Liver (tissue), 9 donors: ENCODE results near the gene KATNIP. TPM values are rescaled to one million over a fixed set of nuclear protein-coding genes. Genes with fewer than 3 reads are reported as not detected.

ENCODE experiments used
- DNase-seq: peaks from one replicate; pipeline ENCODE4 v3.0.0-alpha.2; 2017; ENCODE audit warnings: low spot score
- H3K27ac ChIP-seq, 2 donors: one replicate each; pipeline ENCODE4 v1.7.0; 2013; ENCODE audit warnings: inconsistent platforms in 2 of 2, low read length in 2 of 2, control low read depth in 1 of 2, low read depth in 1 of 2, mild to moderate bottlenecking in 1 of 2
- H3K27me3 ChIP-seq, 4 donors: one replicate each; pipeline versions ENCODE4 v1.6.1 to v1.7.0; 2013; ENCODE audit warnings: low read length in 3 of 4, inconsistent platforms in 1 of 4, mild to moderate bottlenecking in 1 of 4, moderate library complexity in 1 of 4; ENCODE audit not compliant: control insufficient read depth in 4 of 4, insufficient read depth in 4 of 4
- H3K36me3 ChIP-seq, 4 donors: one replicate each; pipeline versions ENCODE4 v1.6.1 to v1.7.0; 2013; ENCODE audit warnings: low read length in 3 of 4, mild to moderate bottlenecking in 3 of 4, low read depth in 1 of 4, moderate library complexity in 1 of 4; ENCODE audit not compliant: control insufficient read depth in 4 of 4, insufficient read depth in 3 of 4
- H3K4me1 ChIP-seq, 4 donors: one replicate each; pipeline versions ENCODE4 v1.6.1 to v1.7.0; 2013; ENCODE audit warnings: low read length in 3 of 4, mild to moderate bottlenecking in 3 of 4, moderate library complexity in 1 of 4; ENCODE audit not compliant: control insufficient read depth in 4 of 4, insufficient read depth in 4 of 4
- H3K4me3 ChIP-seq, 3 donors: one replicate each; pipeline versions ENCODE4 v1.6.1 to v1.7.0; 2013; ENCODE audit warnings: low read length in 3 of 3, control low read depth in 1 of 3, low read depth in 1 of 3, mild to moderate bottlenecking in 1 of 3
- H3K9ac ChIP-seq, 2 donors: one replicate each; pipeline ENCODE4 v1.7.0; 2013; ENCODE audit warnings: low read length in 2 of 2, mild to moderate bottlenecking in 2 of 2, moderate library complexity in 2 of 2, control low read depth in 1 of 2, low read depth in 1 of 2
- H3K9me3 ChIP-seq, 4 donors: one replicate each; pipeline versions ENCODE4 v1.6.1 to v1.7.0; 2013; ENCODE audit warnings: low read length in 3 of 4; ENCODE audit not compliant: control insufficient read depth in 4 of 4
- ATF3 ChIP-seq: IDR thresholded peaks from 2 replicates; pipeline ENCODE4 v1.6.1; 2016; ENCODE audit warnings: antibody characterized with exemption
- CTCF ChIP-seq: fragments of 150-350 bp; IDR thresholded peaks from 2 replicates; pipeline ENCODE4 v1.5.1; 2017; ENCODE audit warnings: improper control_type of control experiment, low read depth, low read length; ENCODE audit not compliant: missing input control
- EGR1 ChIP-seq, 2 donors: IDR thresholded peaks; 2 replicates each; pipeline ENCODE4 v1.6.1; 2016 to 2018; ENCODE audit warnings: antibody characterized with exemption in 2 of 2, low read depth in 2 of 2
- FOXA1 ChIP-seq: IDR thresholded peaks from 2 replicates; pipeline ENCODE4 v1.6.1; 2016; ENCODE audit warnings: antibody characterized with exemption
- GABPA ChIP-seq, 2 donors: IDR thresholded peaks in 1 of 2; conservative IDR thresholded peaks in 1 of 2; 2 replicates each; pipeline ENCODE4 v1.6.1; 2016; ENCODE audit warnings: antibody characterized with exemption in 2 of 2, mild to moderate bottlenecking in 1 of 2, moderate library complexity in 1 of 2
- HNF4A ChIP-seq, 2 donors: conservative IDR thresholded peaks; 2 replicates each; pipeline ENCODE4 v1.6.1; 2016; ENCODE audit warnings: antibody characterized with exemption in 2 of 2, mild to moderate bottlenecking in 2 of 2
- HNF4G ChIP-seq: IDR thresholded peaks from 2 replicates; pipeline ENCODE4 v1.6.1; 2016; ENCODE audit warnings: antibody characterized with exemption
- JUND ChIP-seq, 2 donors: IDR thresholded peaks; 2 replicates each; pipeline ENCODE4 v1.6.1; 2016; ENCODE audit warnings: antibody characterized with exemption in 2 of 2
- MAX ChIP-seq: IDR thresholded peaks from 2 replicates; pipeline ENCODE4 v1.6.1; 2016; ENCODE audit warnings: antibody characterized with exemption
- NR2F2 ChIP-seq: IDR thresholded peaks from 2 replicates; pipeline ENCODE4 v1.6.1; 2016; ENCODE audit warnings: antibody characterized with exemption
- RAD21 ChIP-seq, 2 donors: IDR thresholded peaks; 2 replicates each; pipeline ENCODE4 v1.6.1; 2016; ENCODE audit warnings: antibody characterized with exemption in 2 of 2, mild to moderate bottlenecking in 2 of 2
- REST ChIP-seq: IDR thresholded peaks from 2 replicates; pipeline ENCODE4 v1.6.1; 2016; ENCODE audit warnings: antibody characterized with exemption, mild to moderate bottlenecking
- SP1 ChIP-seq: IDR thresholded peaks from 2 replicates; pipeline ENCODE4 v1.6.1; 2018; ENCODE audit warnings: antibody characterized with exemption, mild to moderate bottlenecking
- TAF1 ChIP-seq: conservative IDR thresholded peaks from 2 replicates; pipeline ENCODE4 v1.6.1; 2016; ENCODE audit warnings: antibody characterized with exemption, mild to moderate bottlenecking
- YY1 ChIP-seq: IDR thresholded peaks from 2 replicates; pipeline ENCODE4 v1.6.1; 2016; ENCODE audit warnings: antibody characterized with exemption, mild to moderate bottlenecking
- ZBTB33 ChIP-seq: IDR thresholded peaks from 2 replicates; pipeline ENCODE4 v1.6.1; 2016; ENCODE audit warnings: antibody characterized with exemption
- WGBS: extraction: QIAGEN DNeasy Blood & Tissue Kit; methylation state at CpG from one replicate; pipeline ENCODE4 v1.1.7; 2013; 5-methylcytosine and 5-hydroxymethylcytosine counted together
- polyA plus RNA-seq, 2 donors: library from polyadenylated mRNA; stranded (reverse) in 1 of 2; unstranded in 1 of 2; fragments of 200-250 nt in 1 of 2; fragments of >200 nt in 1 of 2; fragmentation: Nextera tagmentation in 1 of 2; extraction: Ambion mirVana in 1 of 2; gene quantifications; one replicate each; pipeline versions ENCODE4 v1.2.1 to v1.2.3, GENCODE V29; 2013 to 2015
- total RNA-seq, 2 donors: library from RNA; depleted of rRNA; stranded (reverse); fragments of >200 nt; gene quantifications; one replicate each; pipeline ENCODE4 v1.2.3, GENCODE V29; 2014
- donor health status: healthy.
- donor health status: healthy.
- donor health status: healthy.
- donor health status: healthy.
- donor health status: healthy.

Gene KATNIP
- total and polyA plus RNA-seq, 4 donors = 2.0 to 6.5 (median 4.5) TPM

GRCh38 chr16:27561216-27561615, 11.3 kb downstream of the KATNIP start:
- no peak overlapping the region for H3K9ac ChIP-seq
- WGBS = 89% methylated on average over 8 of the region's 8 CpGs

More at GRCh38 chr16:27561216-27561615, 11.3 kb downstream of the KATNIP start:
- Histone ChIP-seq H3K27me3 (no peaks in the 10 kb centered on the region), H3K4me3 (no peak overlapping the region), H3K27ac (no peak overlapping the region), H3K4me1 (peaks cover 0 to 5% (median 0%) of the 10 kb centered on the region in 4 donors), H3K9me3 (no peaks in the 10 kb centered on the region), H3K36me3 (peaks cover 0 to 1% (median 0%) of the 10 kb centered on the region in 4 donors)
- DNase-seq = no peak
- TF ChIP-seq TAF1 = no peak
- no peak for TF ChIP-seq YY1
- TF ChIP-seq CTCF = no peak
- no peak for TF ChIP-seq ATF3
- TF ChIP-seq HNF4A (conservative IDR thresholded peaks at IDR 0.05) = no peak
- no peak for TF ChIP-seq SP1
- TF ChIP-seq GABPA (IDR thresholded peaks at IDR 0.05 in 1 of 2, conservative IDR thresholded peaks at IDR 0.05 in 1 of 2) = no peak
- TF ChIP-seq JUND (IDR thresholded peaks at IDR 0.05) = no peak
- TF ChIP-seq RAD21 (IDR thresholded peaks at IDR 0.05) = no peak
- TF ChIP-seq EGR1 (IDR thresholded peaks at IDR 0.05; ENCODE audit: low read depth in 2 of 2) = no peak
- TF ChIP-seq REST = no peak
- no peak for TF ChIP-seq HNF4G
- TF ChIP-seq FOXA1 = no peak
- no peak for TF ChIP-seq ZBTB33
- no peak for TF ChIP-seq MAX
- no peak for TF ChIP-seq NR2F2
